ENCODE measurements around the gene PPM1G.
"Not testable (repeated sequence)": the region's sequence is repeated elsewhere in the genome, so short reads cannot be mapped to it uniquely, and the experiment has no call there.

Gene PPM1G

GRCh38 chr2:27409321-27410073 is at the start of gene PPM1G:
PPM1G (minus strand) TSS chr2:27409591; CDS start chr2:27409422, 169 bp downstream.
- peak; percentile 96 for DNase-seq (ENCODE audit: low read depth in 2 of 2)

GRCh38 chr2:27453968-27454367 is 44.6 kb upstream of the PPM1G start:
- no peak for DNase-seq (ENCODE audit: low read depth in 2 of 2)

GRCh38 chr2:27451095-27451494 is 41.7 kb upstream of the PPM1G start:
- no peak for DNase-seq (ENCODE audit: low read depth in 2 of 2)

- DNase-seq (ENCODE audit: low read depth in 2 of 2): no peak
These were observed 39.0 kb upstream of the PPM1G start for GRCh38 chr2:27448381-27448780.

- no peak for DNase-seq (ENCODE audit: low read depth in 2 of 2)
These were observed 36.7 kb upstream of the PPM1G start for GRCh38 chr2:27446057-27446456.

GRCh38 chr2:27445615-27446014 is 36.2 kb upstream of the PPM1G start:
- no peak for DNase-seq (ENCODE audit: low read depth in 2 of 2)

- DNase-seq (ENCODE audit: low read depth in 2 of 2): no peak
These were observed 35.8 kb upstream of the PPM1G start for GRCh38 chr2:27445155-27445554.

- DNase-seq (ENCODE audit: low read depth in 2 of 2): no peak
These were observed 33.5 kb upstream of the PPM1G start for GRCh38 chr2:27442920-27443282.

GRCh38 chr2:27441958-27442919 is 32.8 kb upstream of the PPM1G start, which contains the start of gene KRTCAP3:
KRTCAP3 (plus strand) TSS chr2:27442381; CDS start chr2:27442413, 32 bp downstream.
- no peak for DNase-seq (ENCODE audit: low read depth in 2 of 2)

GRCh38 chr2:27441226-27441926 is 32.0 kb upstream of the PPM1G start:
- DNase-seq (ENCODE audit: low read depth in 2 of 2): no peak

GRCh38 chr2:27435628-27436027 is 26.2 kb upstream of the PPM1G start:
- DNase-seq (ENCODE audit: low read depth in 2 of 2): no peak

- no peak for DNase-seq (ENCODE audit: low read depth in 2 of 2)
These were observed 22.0 kb upstream of the PPM1G start for GRCh38 chr2:27431395-27431794.

GRCh38 chr2:27428978-27429541 is 19.7 kb upstream of the PPM1G start:
- DNase-seq (ENCODE audit: low read depth in 2 of 2): peak; percentile 45 to 52

- DNase-seq (ENCODE audit: low read depth in 2 of 2): peak; percentile 78 to 86
These were observed 19.0 kb upstream of the PPM1G start, which contains the start of gene NRBP1 for GRCh38 chr2:27428213-27428977. NRBP1 (plus strand) TSS chr2:27428631; CDS start chr2:27433274, 4,643 bp downstream.

- DNase-seq (ENCODE audit: low read depth in 2 of 2): no peak
These were observed 18.4 kb upstream of the PPM1G start for GRCh38 chr2:27427863-27428212.

GRCh38 chr2:27425039-27425438 is 15.6 kb upstream of the PPM1G start:
- not testable (repeated sequence) for DNase-seq (ENCODE audit: low read depth in 2 of 2)

GRCh38 chr2:27422958-27423357 is 13.6 kb upstream of the PPM1G start:
- DNase-seq (ENCODE audit: low read depth in 2 of 2): no peak

- no peak for DNase-seq (ENCODE audit: low read depth in 2 of 2)
These were observed 12.4 kb upstream of the PPM1G start for GRCh38 chr2:27421660-27422250.

GRCh38 chr2:27420996-27421395 is 11.6 kb upstream of the PPM1G start:
- no peak for DNase-seq (ENCODE audit: low read depth in 2 of 2)

- DNase-seq (ENCODE audit: low read depth in 2 of 2): no peak
These were observed 6.8 kb upstream of the PPM1G start for GRCh38 chr2:27416151-27416550.
